Activated T-cell treated with anti-CD3 and anti-CD28 coated beads, Interleukin-2, amount 50 U/mL, for 1 hour (primary cell): ENCODE data around the gene AK2.
A peak's percentile ranks its signal among the peaks of the same experiment; 100 is the strongest.
"Not testable (repeated sequence)": the region's sequence is repeated elsewhere in the genome, so short reads cannot be mapped to it uniquely, and the experiment has no call there.

Source experiments
- DNase-seq: peaks from one replicate; pipeline ENCODE4 v3.0.0-alpha.2; 2020

The AK2 gene

GRCh38 chr1:33036526-33037503, at the start of gene AK2:
TSS of gene AK2 (minus strand) at chr1:33036883. CDS start at chr1:33036828, 55 bp downstream.
- peak; percentile 85 for DNase-seq

GRCh38 chr1:33086384-33086850, 49.7 kb upstream of the AK2 start:
- DNase-seq, result peak; percentile 40

- DNase-seq, result no peak
Observed at GRCh38 chr1:33085332-33085731, 48.6 kb upstream of the AK2 start.

- DNase-seq, result no peak
Observed at GRCh38 chr1:33082575-33083108, 46.0 kb upstream of the AK2 start.

GRCh38 chr1:33081554-33082305, 45.0 kb upstream of the AK2 start:
- peak; percentile 26 for DNase-seq

- peak; percentile 98 for DNase-seq
Observed at GRCh38 chr1:33080885-33081553, 44.3 kb upstream of the AK2 start, which contains the start of gene AZIN2. TSS of gene AZIN2 (plus strand) at chr1:33081153. CDS start at chr1:33082250, 1,097 bp downstream.

GRCh38 chr1:33080373-33080772, 43.7 kb upstream of the AK2 start:
- no peak for DNase-seq

GRCh38 chr1:33078030-33078591, 41.4 kb upstream of the AK2 start:
- no peak for DNase-seq

- DNase-seq, result no peak
Observed at GRCh38 chr1:33074193-33074945, 37.7 kb upstream of the AK2 start.

- no peak for DNase-seq
Observed at GRCh38 chr1:33072707-33073106, 36.0 kb upstream of the AK2 start.

GRCh38 chr1:33070628-33071027, 33.9 kb upstream of the AK2 start:
- no peak for DNase-seq

GRCh38 chr1:33068108-33068507, 31.4 kb upstream of the AK2 start:
- not testable (repeated sequence) for DNase-seq

- not testable (repeated sequence) for DNase-seq
Observed at GRCh38 chr1:33066477-33066876, 29.8 kb upstream of the AK2 start.

- no peak for DNase-seq
Observed at GRCh38 chr1:33065301-33065700, 28.6 kb upstream of the AK2 start.

- DNase-seq, result not testable (repeated sequence)
Observed at GRCh38 chr1:33064284-33064683, 27.6 kb upstream of the AK2 start.

- DNase-seq, result no peak
Observed at GRCh38 chr1:33061834-33062233, 25.2 kb upstream of the AK2 start.

- DNase-seq, result no peak
Observed at GRCh38 chr1:33060579-33061083, 23.9 kb upstream of the AK2 start.

- DNase-seq, result no peak
Observed at GRCh38 chr1:33057095-33057494, 20.4 kb upstream of the AK2 start.

GRCh38 chr1:33056426-33056825, 19.7 kb upstream of the AK2 start:
- no peak for DNase-seq

- DNase-seq, result peak; percentile 25
Observed at GRCh38 chr1:33055210-33056008, 18.7 kb upstream of the AK2 start.
